HCT116 (cell line): ENCODE data around the gene CXXC5.

ENCODE experiments used
- CTCF ChIP-seq, 3 experiments: fragments of 200-600 bp in 1 of 3; sonication (generic) in 1 of 3; IDR thresholded peaks in 2 of 3; conservative IDR thresholded peaks in 1 of 3; 2 replicates each; pipeline ENCODE4 v1.5.1; 2012 to 2017; ENCODE audit warnings: low read depth in 2 of 3, low read length in 2 of 3, antibody characterized with exemption in 1 of 3, borderline replicate concordance in 1 of 3, control low read depth in 1 of 3, mild to moderate bottlenecking in 1 of 3, mixed read lengths in 1 of 3, mixed run types in 1 of 3, moderate library complexity in 1 of 3; ENCODE audit not compliant: insufficient read depth in 1 of 3
- FOSL1 ChIP-seq: IDR thresholded peaks from 2 replicates; pipeline ENCODE4 v1.6.1; 2012; ENCODE audit warnings: low read depth

GRCh38 chr5:139681466-139681865, 33.3 kb downstream of the CXXC5 start:
- no peak for TF ChIP-seq CTCF (IDR thresholded peaks at IDR 0.05 in 2 of 3, conservative IDR thresholded peaks at IDR 0.05 in 1 of 3; ENCODE audit: borderline replicate concordance in 1 of 3, insufficient read depth in 1 of 3, low read depth in 2 of 3, low read length in 2 of 3)
- TF ChIP-seq FOSL1: no peak
